ENCODE results near the gene ZNRF1. TPM values are rescaled to one million over a fixed set of nuclear protein-coding genes. Genes with fewer than 3 reads are reported as not detected.
A peak's percentile ranks its signal among the peaks of the same experiment; 100 is the strongest.

Gene ZNRF1
- total and polyA plus RNA-seq, 2 of the 8 experiments (the other 6 are each of a cell fraction or from before 2014, with no cell fraction given): 33.5 to 52.9 TPM

DNA sequence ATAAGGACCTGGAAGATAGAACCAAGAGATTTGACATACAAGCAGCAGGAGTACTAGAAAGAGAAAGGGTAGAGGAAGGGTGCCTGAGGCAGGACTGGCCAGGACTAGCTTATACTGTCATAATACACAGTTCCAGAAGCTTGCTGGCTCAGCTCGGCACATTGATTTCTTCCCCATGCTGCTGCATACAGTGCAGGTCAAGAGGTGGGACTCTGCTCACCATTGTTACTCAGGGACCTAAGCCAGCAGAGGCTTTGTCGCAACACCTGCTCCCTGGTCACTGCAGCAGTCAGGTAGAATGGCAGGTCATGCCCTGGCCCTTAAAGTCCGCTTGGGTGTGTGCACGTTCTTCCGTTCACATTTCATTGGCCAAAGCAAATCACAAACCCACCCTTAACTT, 85.0 kb downstream of the ZNRF1 start:
- H3K18ac ChIP-seq (ENCODE audit: extremely low read depth, low read length): no peak overlapping the region
- H3K14ac ChIP-seq (ENCODE audit: insufficient read length): no peak overlapping the region
- no peak overlapping the region for H2BK12ac ChIP-seq (ENCODE audit: low read depth, low read length)
- ChIA-PET POLR2A (ENCODE audit: partially characterized antibody) (no interaction called here), CTCF (ENCODE audit: partially characterized antibody) (interaction anchor here (1.3 to 13.7 kb wide), 3 partner anchors 12 to 26 kb away, joined by 3 to 90 read pairs (median 9); no protein-coding TSS in a partner anchor)
- H4K8ac ChIP-seq (ENCODE audit: extremely low read depth, insufficient read depth, low read length): no peak overlapping the region
- no peak overlapping the region for H2BK15ac ChIP-seq (ENCODE audit: low read length)
- TF ChIP-seq NANOG (IDR thresholded peaks at IDR 0.05; ENCODE audit: insufficient read depth, low read depth, low read length, poor library complexity, severe bottlenecking): no peak
- TF ChIP-seq GABPA (IDR thresholded peaks at IDR 0.05; ENCODE audit: borderline replicate concordance, insufficient read depth, low read length): no peak
- no peak for TF ChIP-seq CEBPB (IDR thresholded peaks at IDR 0.05; ENCODE audit: low read depth, low read length)
- TF ChIP-seq TBP (IDR thresholded peaks at IDR 0.05; ENCODE audit: low read depth, low read length): no peak
- TF ChIP-seq, protein P1, sequence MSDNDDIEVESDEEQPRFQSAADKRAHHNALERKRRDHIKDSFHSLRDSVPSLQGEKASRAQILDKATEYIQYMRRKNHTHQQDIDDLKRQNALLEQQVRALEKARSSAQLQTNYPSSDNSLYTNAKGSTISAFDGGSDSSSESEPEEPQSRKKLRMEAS (IDR thresholded peaks at IDR 0.05): no peak
- TF ChIP-seq FOSL1 (IDR thresholded peaks at IDR 0.05; ENCODE audit: insufficient read depth, low read depth, low read length): no peak
- no peak for TF ChIP-seq SP1 (IDR thresholded peaks at IDR 0.05; ENCODE audit: low read depth, low read length)
- TF ChIP-seq POLR2A (IDR thresholded peaks at IDR 0.05; ENCODE audit: control extremely low read depth in 1 of 2, low read depth in 2 of 2, low read length in 2 of 2): no peak
- TF ChIP-seq MAFK (IDR thresholded peaks at IDR 0.05; ENCODE audit: low read depth, low read length): no peak
- H4K5ac ChIP-seq (ENCODE audit: insufficient read length, low read depth, low read length): no peak overlapping the region
- H3K4me2 ChIP-seq (ENCODE audit: insufficient read depth in 1 of 2, low read depth in 2 of 2, low read length in 2 of 2): no peak overlapping the region
- H3K23me2 ChIP-seq (ENCODE audit: low read depth, low read length): no peaks in the 10 kb centered on the region
- no peak overlapping the region for H3K9ac ChIP-seq (replicated peaks in 1 of 4; ENCODE audit: extremely low read depth in 1 of 4, low read depth in 3 of 4, low read length in 3 of 4)
- no peak overlapping the region for H3K4ac ChIP-seq (replicated peaks; ENCODE audit: insufficient read length, low read depth, low read length)
- H3K27me3 ChIP-seq (replicated peaks in 1 of 4; ENCODE audit: control insufficient read depth in 3 of 4, extremely low read depth in 1 of 4, insufficient read depth in 3 of 4, low read length in 3 of 4): no peaks in the 10 kb centered on the region
- 89% methylated on average over 5 of the region's 5 CpGs; no CpG with 5 or more reads in 1 of the 2 experiments for WGBS, 2 experiments (ENCODE audit: extremely low coverage in 1 of 2, insufficient coverage in 1 of 2, insufficient read length in 1 of 2, insufficient replicate concordance in 2 of 2, low coverage in 1 of 2, low lambda C conversion rate in 2 of 2, missing lambda C conversion rate in 1 of 2)
- no peak overlapping the region for H3K56ac ChIP-seq (replicated peaks; ENCODE audit: insufficient read length, low read depth, low read length)
- H3K23ac ChIP-seq (ENCODE audit: insufficient read length): no peak overlapping the region
- H3K79me1 ChIP-seq (ENCODE audit: low read depth, low read length): peaks cover 9% of the 10 kb centered on the region; the same call in 1 of the 2 replicates
- H3K79me2 ChIP-seq (ENCODE audit: control insufficient read depth in 1 of 2, insufficient read depth in 2 of 2, low read length in 2 of 2): peaks cover 3 to 91% of the 10 kb centered on the region in 2 experiments
- no peak overlapping the region for H2BK20ac ChIP-seq (ENCODE audit: low read length)
- no peak overlapping the region for H3K4me3 ChIP-seq (ENCODE audit: extremely low read depth in 1 of 4, insufficient read depth in 2 of 4, low read depth in 3 of 4, low read length in 4 of 4)
- FAIRE-seq (no peak), DNase-seq (ENCODE audit: low read depth in 1 of 2, low spot score in 2 of 2) (no peak)
- no peak overlapping the region for H2BK5ac ChIP-seq (ENCODE audit: low read depth, low read length)
- no peak overlapping the region for H3K27ac ChIP-seq (ENCODE audit: low read depth, low read length)
- H4K20me1 ChIP-seq (replicated peaks in 1 of 2; ENCODE audit: control insufficient read depth in 1 of 2, insufficient read depth in 2 of 2, low read length in 2 of 2): peaks cover 4 to 18% of the 10 kb centered on the region in 2 experiments
- H3K9me3 ChIP-seq (ENCODE audit: insufficient read depth in 2 of 2, low read depth in 1 of 2, low read length in 1 of 2): no peaks in the 10 kb centered on the region
- H4K91ac ChIP-seq (replicated peaks; ENCODE audit: insufficient read length, low read length): peak overlapping the region; percentile 59
- H2BK120ac ChIP-seq (replicated peaks; ENCODE audit: low read depth, low read length): no peak overlapping the region
- H3K36me3 ChIP-seq (ENCODE audit: control insufficient read depth in 2 of 4, insufficient read depth in 4 of 4, low read length in 3 of 4): no peaks in the 10 kb centered on the region; a peak in 1 of 8 replicates
- no peak overlapping the region for H2AK5ac ChIP-seq (ENCODE audit: low read depth, low read length)
- peaks cover 5 to 19% (median 11%) of the 10 kb centered on the region in 4 experiments for H3K4me1 ChIP-seq (replicated peaks in 1 of 4; ENCODE audit: control insufficient read depth in 3 of 4, insufficient read depth in 4 of 4, low read length in 3 of 4)
- no peak overlapping the region for H2AFZ ChIP-seq (ENCODE audit: low read length)

Data from H1 (cell line).